Anterior cingulate cortex (tissue), 58 donors: ENCODE results near the gene UPP1.
"Not testable (repeated sequence)": the region's sequence is repeated elsewhere in the genome, so short reads cannot be mapped to it uniquely, and the experiment has no call there.

Source experiments
- DNase-seq, 58 donors: peaks; one replicate each; lab custom pipeline; 2025; lab: John Stamatoyannopoulos, UW

Gene UPP1

GRCh38 chr7:48108959-48109847 is 20.1 kb downstream of the UPP1 start:
- no peak for DNase-seq

GRCh38 chr7:48109848-48110663 is 21.0 kb downstream of the UPP1 start:
- DNase-seq = peak in 52 of 58 donors; percentile 15 to 82 (median 38)

GRCh38 chr7:48110868-48111267 is 21.8 kb downstream of the UPP1 start:
- DNase-seq = no peak

- DNase-seq = no peak
Measured at GRCh38 chr7:48111596-48111995, 22.5 kb downstream of the UPP1 start.

- no peak for DNase-seq
Measured at GRCh38 chr7:48112401-48113165, 23.5 kb downstream of the UPP1 start.

GRCh38 chr7:48113275-48113674 is 24.2 kb downstream of the UPP1 start:
- DNase-seq = no peak

GRCh38 chr7:48114115-48114514 is 25.1 kb downstream of the UPP1 start:
- no peak for DNase-seq

- no peak for DNase-seq
Measured at GRCh38 chr7:48114589-48114988, 25.5 kb downstream of the UPP1 start.

GRCh38 chr7:48116043-48116442 is 27.0 kb downstream of the UPP1 start:
- DNase-seq = no peak

- DNase-seq = no peak
Measured at GRCh38 chr7:48118041-48118440, 29.0 kb downstream of the UPP1 start.

- not testable (repeated sequence) for DNase-seq
Measured at GRCh38 chr7:48120536-48120935, 31.5 kb downstream of the UPP1 start.

- DNase-seq = no peak
Measured at GRCh38 chr7:48126037-48126436, 37.0 kb downstream of the UPP1 start.

GRCh38 chr7:48130658-48131108 is 41.6 kb downstream of the UPP1 start:
- DNase-seq = no peak

- no peak for DNase-seq
Measured at GRCh38 chr7:48132792-48133191, 43.7 kb downstream of the UPP1 start.

GRCh38 chr7:48139459-48139858 is 50.4 kb downstream of the UPP1 start:
- DNase-seq = no peak

GRCh38 chr7:48140001-48140681 is 51.1 kb downstream of the UPP1 start:
- DNase-seq = no peak

- no peak for DNase-seq
Measured at GRCh38 chr7:48141521-48141920, 52.5 kb downstream of the UPP1 start.

- DNase-seq = no peak
Measured at GRCh38 chr7:48144291-48144768, 55.3 kb downstream of the UPP1 start.

GRCh38 chr7:48147078-48147591 is 58.1 kb downstream of the UPP1 start:
- DNase-seq = no peak

GRCh38 chr7:48147690-48148089 is 58.6 kb downstream of the UPP1 start:
- not testable (repeated sequence) for DNase-seq
